Measurements from ENCODE around the gene PBRM1.
A peak's percentile ranks its signal among the peaks of the same experiment; 100 is the strongest.

The PBRM1 gene

DNA sequence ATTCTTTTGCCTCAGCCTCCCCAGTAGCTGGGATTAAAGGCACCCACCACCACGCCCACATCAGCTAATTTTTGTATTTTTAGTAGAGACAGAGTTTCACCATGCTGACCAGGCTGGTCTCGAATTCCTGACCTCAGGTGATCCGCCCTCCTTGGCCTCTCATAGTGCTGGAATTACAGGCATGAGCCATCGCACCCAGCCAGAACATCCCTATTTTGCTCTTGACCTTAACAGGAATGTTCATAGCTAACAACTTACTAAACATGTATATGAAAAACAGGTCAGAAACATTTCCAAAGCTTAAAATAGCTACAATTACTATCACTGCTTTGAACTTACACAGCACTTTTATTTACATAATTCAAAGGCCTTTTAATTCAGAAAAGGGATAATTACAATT lies 115.6 kb downstream of the PBRM1 start:
- no peak for DNase-seq

- no peak for DNase-seq
These were observed 117.6 kb downstream of the PBRM1 start for GRCh38 chr3:52568069-52568468.

DNA sequence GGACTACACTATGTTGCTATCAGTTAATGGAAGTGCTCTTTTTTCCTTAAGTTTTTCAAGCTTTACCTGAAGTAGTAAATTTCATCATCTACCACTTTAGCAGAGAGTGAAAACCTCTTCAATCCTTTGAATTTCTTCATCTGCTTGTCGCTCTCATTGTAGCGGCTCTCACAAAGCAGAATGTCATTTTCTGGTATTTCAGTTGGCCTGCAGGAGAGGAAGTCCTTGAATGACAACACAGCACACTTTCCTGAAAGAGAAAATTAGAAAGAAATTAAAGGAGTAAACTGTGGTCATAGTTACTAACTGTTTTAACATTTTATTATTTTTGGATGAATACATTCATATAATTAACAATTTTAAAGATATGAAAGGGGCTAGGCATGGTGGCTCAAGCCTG lies 121.7 kb downstream of the PBRM1 start:
- DNase-seq, result no peak

DNA sequence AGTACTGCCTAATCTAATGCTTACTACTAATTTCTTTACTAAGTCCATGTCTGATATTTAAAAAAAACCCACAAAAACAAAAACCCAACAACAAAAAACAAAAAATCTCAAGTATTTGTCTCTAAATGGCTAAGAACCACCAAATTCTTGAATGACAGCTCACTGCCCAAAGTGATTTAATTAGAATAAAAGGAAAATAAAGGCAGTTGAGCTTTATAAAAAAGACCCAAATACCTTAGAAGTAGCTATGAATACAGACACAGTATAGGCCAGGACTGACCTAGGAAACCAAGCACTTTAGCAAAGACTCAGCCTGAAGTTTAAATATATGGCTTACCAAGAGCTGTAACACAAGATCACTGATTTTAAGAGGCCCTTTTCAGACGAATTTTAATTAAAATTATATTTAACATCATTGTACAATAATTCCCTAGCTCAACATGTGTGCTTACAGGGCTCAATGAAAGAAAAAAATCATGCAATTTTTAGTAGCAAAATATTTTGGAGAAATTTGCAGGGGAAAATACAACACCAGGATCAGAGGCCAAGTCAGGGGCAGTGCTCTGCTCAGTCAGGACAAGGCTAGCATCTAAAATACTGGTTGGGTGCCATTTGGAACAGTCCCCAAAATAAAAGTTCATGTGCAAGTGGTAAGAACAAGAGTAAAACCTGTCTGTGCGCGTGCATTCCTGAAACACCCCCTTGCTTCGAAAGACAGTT lies 124.5 kb downstream of the PBRM1 start:
- DNase-seq, result no peak

DNA sequence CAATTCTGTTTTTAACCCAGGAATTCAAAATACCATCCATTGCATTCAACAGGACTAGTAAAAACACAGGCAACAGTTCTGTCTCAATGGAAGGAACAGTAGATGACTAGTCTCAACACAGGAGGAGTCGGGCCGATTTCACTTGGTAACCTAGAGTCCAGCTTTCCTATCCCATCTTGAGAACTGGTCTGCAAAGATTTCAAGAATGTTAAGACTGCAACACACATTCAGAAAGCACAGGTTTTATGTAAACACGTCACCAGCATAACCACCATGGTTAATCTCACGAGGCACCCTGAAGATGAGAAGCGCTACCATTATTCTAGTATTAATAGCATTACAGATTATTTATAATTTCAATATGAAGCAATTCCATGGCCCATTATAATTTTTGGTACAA lies 127.3 kb downstream of the PBRM1 start:
- no peak for DNase-seq

- DNase-seq, result no peak
These were observed 128.4 kb downstream of the PBRM1 start for GRCh38 chr3:52557011-52557960.

DNA sequence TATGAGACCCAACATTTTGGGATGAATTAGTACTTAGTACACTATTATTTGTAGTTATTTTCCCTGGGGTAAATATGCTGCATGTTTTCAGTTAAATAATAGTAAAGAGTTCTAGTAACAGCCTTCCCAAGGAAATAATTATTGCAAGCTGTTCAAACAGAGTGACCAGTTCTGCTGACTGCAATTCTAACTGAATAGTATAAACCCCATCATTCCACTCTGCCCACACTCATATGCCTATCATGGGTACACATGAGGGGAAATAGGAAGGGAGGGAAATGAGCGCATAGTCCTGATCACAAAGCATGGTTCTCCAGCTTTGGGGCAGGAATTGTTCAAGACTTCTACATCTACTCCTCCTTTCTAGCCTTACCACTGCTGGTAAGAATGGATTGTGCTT lies 130.7 kb downstream of the PBRM1 start:
- no peak for DNase-seq

DNA sequence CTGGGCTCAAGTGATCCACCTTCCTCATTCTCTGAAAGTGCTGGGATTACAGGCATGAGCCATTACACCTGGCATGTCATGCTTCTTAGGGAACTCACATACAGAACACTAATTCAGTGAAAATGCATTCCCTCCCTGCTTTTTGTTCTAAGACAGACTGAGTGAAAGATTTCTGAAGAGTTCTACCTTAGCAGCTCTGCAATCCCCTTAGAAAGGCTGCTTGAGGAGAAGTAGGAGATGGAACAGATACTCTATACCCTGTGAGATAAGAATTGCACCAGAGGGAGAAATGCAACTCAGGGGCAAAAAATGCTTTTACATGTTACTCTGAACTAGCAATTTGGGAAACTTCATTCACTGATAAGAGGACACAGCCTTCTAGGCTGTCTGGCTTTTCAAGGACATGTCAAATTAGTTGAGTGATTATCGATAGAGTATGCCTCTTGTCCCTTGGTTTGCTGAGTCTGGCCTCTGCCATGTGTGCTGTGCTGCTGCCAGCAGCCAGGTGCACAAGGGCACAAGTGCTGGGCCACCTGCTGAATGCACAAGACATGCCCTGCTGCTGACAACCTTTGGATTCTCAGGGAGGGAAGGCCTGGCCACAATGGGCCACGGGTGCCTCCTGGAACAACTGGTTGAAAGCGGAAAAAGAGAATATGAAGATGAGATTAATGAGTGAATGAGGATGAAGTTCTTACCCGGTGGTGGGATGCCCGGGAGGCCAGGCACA lies 131.5 kb downstream of the PBRM1 start:
- no peak for DNase-seq

DNA sequence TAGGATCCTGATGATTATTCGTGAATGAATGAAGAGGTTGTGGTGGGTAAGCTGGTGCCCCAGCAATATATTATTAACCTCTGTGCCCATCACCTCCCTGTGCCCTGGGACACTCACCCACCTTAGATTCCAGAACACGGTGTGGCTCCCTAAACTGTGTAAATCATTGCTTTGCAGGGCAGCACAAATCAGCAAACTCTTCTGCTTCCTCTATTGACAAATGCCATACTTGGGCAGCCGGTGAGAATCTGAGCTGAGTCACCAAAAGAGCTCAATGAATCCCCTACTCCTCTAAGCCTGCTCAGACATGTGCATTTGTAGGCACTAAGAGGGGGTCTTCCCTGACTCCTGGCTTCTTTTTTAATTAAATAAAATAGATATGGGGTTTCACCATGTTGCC lies 133.6 kb downstream of the PBRM1 start:
- DNase-seq, result no peak

- no peak for DNase-seq
These were observed 134.6 kb downstream of the PBRM1 start for GRCh38 chr3:52551118-52551517.

DNA sequence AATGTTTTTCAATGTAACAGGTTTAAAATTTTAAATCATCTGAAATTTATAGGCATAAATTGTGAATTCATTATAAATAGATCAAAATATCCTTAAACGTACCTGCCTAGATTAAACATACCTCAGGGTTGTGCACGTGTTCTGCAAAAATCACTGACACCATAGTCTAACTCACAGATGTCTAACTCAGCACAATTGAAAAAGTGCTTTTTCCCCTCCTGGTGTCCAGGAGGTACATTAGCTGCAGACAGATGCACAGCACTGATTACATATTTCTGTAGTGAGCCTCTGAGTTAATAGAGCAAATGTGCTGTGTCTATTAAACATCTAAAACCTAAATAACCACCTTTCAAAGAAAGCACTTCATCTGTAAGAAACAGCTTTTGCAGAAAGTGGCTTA lies 138.6 kb downstream of the PBRM1 start:
- no peak for DNase-seq

- DNase-seq, result no peak
These were observed 139.4 kb downstream of the PBRM1 start for GRCh38 chr3:52546111-52546901.

DNA sequence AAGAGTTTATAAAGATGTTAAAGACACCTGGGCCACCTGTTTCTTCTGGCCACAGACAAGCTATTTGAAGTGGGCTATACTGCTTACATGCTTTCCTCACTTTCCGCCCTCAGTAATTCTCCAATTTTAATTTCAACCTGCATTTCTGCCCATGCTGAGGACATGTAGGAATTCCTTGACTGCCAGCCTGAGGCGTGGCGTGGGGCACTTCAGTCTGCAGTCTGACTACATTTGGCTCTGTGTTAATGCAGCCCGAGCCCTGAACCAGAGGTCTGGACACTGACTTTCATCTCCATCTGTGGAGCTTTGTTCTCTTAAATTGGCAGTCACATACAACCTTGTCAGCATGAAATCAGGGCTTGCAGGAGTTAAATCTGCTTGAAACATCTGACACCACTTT lies 140.8 kb downstream of the PBRM1 start:
- DNase-seq, result no peak

DNA sequence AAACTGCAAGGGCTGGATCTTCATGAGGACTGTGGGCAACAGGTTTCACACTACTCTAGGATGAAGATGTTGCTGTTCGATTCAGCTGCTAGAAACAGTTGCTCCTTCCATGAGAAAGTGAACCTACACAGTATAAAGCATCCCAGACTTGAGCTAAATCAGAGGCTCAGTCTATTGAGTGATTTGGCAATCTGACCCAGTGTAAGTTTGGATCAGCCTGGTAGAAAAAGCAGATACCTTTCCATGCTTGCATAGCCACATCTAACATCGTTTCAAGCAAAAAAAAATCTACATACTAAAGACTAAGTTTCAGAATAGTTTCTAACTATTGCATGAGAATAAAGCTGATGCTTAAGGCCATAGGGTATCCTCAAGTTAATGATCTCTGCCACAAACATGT lies 144.7 kb downstream of the PBRM1 start:
- DNase-seq, result no peak

GRCh38 chr3:52539010-52539653 lies 146.6 kb downstream of the PBRM1 start:
- DNase-seq, result no peak

DNA sequence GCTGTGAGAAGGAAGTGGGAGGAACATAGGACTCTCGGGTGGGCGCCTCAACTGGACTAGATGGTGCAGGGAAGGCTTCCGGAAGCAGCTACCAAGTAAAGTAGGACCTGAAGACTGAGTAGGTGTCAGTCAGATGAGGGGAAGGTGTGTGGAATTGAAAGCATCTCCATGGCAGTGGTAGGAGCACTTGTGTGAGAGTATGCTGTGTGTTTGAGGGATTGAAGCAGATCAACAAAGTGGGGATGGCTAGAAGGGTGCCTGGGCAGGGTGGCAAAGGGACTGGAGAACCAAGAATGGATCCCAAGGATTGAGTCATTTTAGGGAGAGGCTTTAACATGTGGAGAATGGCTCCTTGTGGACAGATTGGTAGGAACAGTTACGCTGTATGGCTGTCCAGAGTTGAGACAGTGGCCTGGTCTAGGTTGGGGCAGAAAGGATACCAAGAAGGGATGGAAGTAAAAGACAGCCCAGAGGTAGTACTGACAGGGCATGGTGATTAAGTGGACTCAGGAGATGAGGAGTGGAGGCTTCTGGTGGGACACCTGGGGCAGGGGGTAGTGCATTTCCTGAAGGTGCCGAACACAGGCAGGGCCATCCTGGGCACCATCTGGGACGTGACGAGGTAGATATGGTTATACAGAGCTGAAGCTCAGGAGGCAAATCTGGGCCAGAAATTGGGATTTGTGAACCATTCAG lies 147.8 kb downstream of the PBRM1 start:
- DNase-seq, result no peak

DNA sequence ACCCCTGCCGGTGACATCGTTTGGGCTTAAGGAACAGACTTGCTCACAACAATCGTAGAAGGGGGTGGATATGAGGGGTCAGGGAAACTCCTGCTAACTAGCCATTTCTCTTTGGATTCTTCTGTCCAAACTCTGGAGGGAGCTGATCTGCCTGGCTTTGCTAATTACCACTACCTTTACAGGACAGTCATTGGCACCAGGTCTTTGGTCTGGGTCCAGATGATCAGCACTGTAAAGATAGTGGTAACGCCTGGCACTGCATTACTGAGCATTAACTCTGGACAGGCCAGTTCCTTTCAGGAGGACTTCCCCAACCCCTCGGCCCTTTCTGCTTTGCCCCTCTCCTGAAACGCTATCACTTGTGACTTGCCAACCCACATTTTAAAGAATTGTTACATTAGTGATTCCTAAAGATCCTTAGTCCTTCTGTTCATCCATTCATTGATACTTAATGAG lies 148.5 kb downstream of the PBRM1 start:
- DNase-seq, result no peak

DNA sequence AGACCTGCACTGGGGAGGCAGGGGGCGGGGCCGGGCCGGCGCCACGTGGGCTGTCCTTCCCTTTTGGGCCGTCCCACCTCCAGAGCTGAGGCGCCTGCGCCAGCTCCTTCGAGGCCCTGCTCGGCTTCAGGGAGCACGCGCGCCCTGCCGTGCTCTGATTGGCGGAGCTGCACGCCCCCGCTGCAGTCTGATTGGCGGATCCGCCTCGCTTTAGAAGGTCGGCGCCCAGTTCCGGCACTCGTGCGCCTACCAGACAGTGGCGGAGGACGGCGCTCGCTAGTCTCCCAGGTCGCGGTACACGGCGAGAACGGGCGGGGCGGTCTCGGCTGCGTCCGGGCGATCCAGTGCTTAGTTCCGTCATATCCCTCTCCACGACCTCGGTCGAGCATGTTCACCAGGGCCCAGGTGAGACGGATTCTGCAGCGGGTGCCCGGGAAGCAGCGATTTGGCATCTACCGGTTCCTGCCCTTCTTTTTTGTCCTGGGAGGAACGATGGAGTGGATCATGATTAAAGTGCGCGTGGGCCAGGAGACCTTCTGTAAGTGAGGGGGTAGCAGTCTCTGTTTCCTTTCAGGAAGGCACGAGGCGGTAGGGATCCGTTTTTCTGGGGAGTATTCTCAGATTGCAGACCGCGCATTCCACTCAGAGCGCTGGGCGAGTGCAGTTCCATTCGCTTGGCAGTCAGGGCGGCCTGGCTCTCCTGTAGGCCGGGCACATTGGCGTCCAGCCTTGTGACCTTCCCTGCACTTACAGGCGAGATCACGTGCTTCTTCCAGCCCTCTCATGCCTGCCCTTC lies 149.1 kb downstream of the PBRM1 start, which contains the start of gene UQCC5:
Gene UQCC5 (plus strand): TSS at position 237 of the 796 bp plus-strand sequence. CDS start 151 bp downstream, at position 388.
- DNase-seq, result peak; percentile 97

- DNase-seq, result no peak
These were observed 149.7 kb downstream of the PBRM1 start for GRCh38 chr3:52536112-52536368.

- no peak for DNase-seq
These were observed 150.2 kb downstream of the PBRM1 start for GRCh38 chr3:52535411-52536111.
